LNCAP (cell line): Measurements from ENCODE around the gene TRA2B.

Experiments used
- TF ChIP-seq, protein P1 (sequence below): fragments of 450-650 bp; IDR thresholded peaks from 2 replicates; pipeline ENCODE4 v1.5.1; 2017; ENCODE audit warnings: mild to moderate bottlenecking

TRA2B gene

DNA sequence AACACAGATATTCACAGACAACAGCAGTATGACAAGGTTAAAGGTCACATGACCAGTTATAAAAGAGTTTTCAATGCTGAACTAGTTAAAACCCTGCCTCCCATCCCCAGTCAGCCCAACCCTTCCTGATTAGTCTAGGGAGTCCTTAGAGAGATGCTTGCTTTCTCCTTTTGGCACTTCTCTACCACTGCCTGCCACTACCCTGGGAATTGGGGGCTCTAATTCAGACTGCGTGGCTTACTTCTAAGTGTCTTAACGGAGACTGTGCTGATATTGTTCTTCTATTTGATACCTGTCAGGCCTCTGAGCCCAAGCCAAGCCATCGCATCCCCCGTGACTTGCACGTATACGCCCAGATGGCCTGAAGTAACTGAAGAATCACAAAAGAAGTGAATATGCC, 11.7 kb upstream of the TRA2B start:
- TF ChIP-seq, protein P1, sequence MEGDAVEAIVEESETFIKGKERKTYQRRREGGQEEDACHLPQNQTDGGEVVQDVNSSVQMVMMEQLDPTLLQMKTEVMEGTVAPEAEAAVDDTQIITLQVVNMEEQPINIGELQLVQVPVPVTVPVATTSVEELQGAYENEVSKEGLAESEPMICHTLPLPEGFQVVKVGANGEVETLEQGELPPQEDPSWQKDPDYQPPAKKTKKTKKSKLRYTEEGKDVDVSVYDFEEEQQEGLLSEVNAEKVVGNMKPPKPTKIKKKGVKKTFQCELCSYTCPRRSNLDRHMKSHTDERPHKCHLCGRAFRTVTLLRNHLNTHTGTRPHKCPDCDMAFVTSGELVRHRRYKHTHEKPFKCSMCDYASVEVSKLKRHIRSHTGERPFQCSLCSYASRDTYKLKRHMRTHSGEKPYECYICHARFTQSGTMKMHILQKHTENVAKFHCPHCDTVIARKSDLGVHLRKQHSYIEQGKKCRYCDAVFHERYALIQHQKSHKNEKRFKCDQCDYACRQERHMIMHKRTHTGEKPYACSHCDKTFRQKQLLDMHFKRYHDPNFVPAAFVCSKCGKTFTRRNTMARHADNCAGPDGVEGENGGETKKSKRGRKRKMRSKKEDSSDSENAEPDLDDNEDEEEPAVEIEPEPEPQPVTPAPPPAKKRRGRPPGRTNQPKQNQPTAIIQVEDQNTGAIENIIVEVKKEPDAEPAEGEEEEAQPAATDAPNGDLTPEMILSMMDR, result no peak

- TF ChIP-seq, protein P1, result no peak
Measured at GRCh38 chr3:185948292-185948691, 10.5 kb upstream of the TRA2B start.

DNA sequence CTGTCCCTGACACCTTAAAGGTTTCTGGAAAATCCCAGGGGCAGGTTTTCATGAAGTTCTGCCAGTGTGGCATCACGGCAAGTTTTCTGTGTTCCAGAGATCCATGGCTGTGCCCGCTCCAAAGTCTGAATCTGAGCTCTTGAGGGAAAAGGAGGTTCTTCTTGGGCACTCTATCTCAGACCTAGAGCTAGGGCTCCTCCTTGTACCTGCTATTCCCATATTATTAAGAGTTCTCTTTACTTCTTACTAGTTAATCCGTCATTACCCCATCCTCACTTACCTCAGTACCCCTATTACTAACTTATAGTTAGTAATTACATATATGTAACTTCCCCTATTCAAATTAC, 5.9 kb upstream of the TRA2B start:
- TF ChIP-seq, protein P1, result no peak; the same call in 1 of the 2 replicates

DNA sequence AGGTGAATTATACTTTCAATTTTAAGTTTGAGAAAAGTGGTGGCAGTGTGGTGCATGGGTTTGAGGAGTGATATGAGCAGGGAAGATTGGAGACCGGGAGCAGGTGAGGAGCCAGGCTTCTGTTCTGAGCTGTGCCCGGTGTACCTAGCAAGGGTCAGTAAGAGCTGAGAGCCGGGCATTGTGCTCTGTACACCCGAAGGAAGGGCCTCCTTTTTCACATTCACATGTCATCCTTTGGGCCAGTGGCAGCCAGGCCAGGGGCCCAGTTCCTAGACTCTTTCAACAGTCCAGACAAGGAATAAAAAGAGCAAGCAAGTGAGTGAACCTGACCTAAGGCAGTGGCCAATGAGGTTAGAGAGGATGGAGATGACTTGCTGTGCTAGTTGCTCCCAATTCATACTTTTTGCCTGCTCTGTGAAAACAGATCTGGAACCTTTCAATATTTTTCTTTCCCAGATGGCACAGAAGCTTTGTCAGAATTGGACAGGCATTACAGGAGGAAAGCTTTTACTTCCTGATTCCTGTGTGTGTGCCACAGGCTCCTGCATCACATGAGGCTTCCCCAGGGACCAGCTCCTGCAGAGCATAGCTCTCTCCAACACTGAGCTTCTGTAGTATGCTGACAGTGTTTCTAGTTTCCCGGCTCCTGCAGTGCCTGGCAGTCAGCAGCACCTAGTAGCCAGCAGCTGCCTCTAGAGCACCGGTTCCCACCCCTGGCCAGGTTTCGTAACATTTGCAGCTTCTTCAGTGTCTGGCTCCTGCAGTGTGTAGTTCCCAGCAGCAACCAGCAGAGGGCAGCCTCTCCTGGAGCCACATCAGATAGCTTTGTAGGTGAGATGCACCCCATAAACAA, 5.3 kb upstream of the TRA2B start:
- TF ChIP-seq, protein P1, result peak; percentile 100

DNA sequence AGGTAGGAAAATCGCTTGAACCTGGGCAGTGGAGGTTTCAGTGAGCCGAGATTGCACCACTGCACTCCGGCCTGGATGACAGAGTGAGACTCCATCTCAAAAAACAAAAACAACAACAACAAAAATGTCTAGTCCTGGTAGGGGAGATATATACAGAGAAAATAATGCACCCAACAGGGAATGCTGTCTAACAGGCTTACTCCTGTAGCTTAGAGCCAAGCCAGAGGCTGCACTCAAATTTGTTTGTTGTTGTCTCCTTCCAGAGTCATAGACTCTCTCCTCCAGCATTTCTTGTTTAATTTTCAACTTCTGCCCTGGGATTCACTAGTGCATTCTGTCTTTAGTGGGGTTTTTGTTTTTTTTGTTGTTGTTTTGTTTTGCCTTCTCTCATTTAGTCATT, 4.6 kb upstream of the TRA2B start:
- TF ChIP-seq, protein P1, result no peak

- TF ChIP-seq, protein P1, result no peak
Measured at GRCh38 chr3:185940951-185941350, 3.1 kb upstream of the TRA2B start.

- TF ChIP-seq, protein P1, result no peak
Measured at GRCh38 chr3:185939721-185940120, 1.9 kb upstream of the TRA2B start.
